Measurements from ENCODE around the gene UBL4B. TPM values are rescaled to one million over a fixed set of nuclear protein-coding genes. Genes with fewer than 3 reads are reported as not detected.

Gene UBL4B
- total and polyA plus RNA-seq, 9 of the 15 experiments (the other 6 are each of a cell fraction or from before 2014, with no cell fraction given) = not detected

DNA sequence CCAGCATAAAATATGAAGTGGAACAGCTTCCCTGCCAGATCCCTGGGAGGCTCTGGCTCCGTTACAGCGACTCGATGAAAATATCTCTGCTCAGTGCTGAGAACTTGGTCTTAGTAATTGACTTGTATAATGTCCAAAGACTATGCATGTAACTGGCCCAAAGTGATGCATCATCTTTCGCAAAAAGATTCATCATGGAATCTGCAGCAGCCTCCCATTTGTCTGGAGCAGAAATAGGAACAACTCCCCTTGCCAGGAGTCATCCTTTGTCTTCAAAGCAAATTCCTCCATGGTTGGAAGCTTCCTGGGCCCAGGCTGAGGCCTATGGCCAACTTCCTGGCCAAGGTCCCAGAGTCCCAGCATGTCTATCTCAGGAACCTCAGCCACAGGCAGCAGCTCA lies 21.2 kb downstream of the UBL4B start:
- ChIA-PET CTCF (ENCODE audit: low intra/inter-chr PET ratio) (no interaction called here), POLR2A (interaction anchor here (1.5 kb wide), 1 partner anchor 45 kb away, joined by 3 read pairs; no protein-coding TSS in a partner anchor)
- Histone ChIP-seq H3K79me2 (ENCODE audit: control insufficient read depth, insufficient read depth, low read length) (no peaks in the 10 kb centered on the region), H4K20me1 (replicated peaks; ENCODE audit: control insufficient read depth, insufficient read depth, low read length) (no peaks in the 10 kb centered on the region; the same call in none of the 2 replicates), H3K9me3 (replicated peaks; ENCODE audit: control insufficient read depth, insufficient read depth, low read depth, low read length) (no peaks in the 10 kb centered on the region), H3K36me3 (ENCODE audit: control insufficient read depth, insufficient read depth, low read length) (no peaks in the 10 kb centered on the region), H2AFZ (ENCODE audit: low read depth, low read length) (no peak overlapping the region), H3K4me2 (ENCODE audit: insufficient read depth, low read length) (no peak overlapping the region), H3K27me3 (ENCODE audit: control insufficient read depth in 2 of 2, insufficient read depth in 2 of 2, low read length in 2 of 2) (peaks cover 47 to 72% of the 10 kb centered on the region in 2 experiments), H3K9ac (ENCODE audit: insufficient read depth in 1 of 2, low read depth in 2 of 2, low read length in 2 of 2) (no peak overlapping the region), H3K9me1 (ENCODE audit: control insufficient read depth, insufficient read depth, low read length) (no peaks in the 10 kb centered on the region), H3K4me3 (no peak overlapping the region), H3K4me1 (replicated peaks in 1 of 2; ENCODE audit: control insufficient read depth in 2 of 2, insufficient read depth in 2 of 2, low read length in 2 of 2) (peaks cover 0 to 4% of the 10 kb centered on the region in 2 experiments; a peak in 2 of 5 replicates), H3K27ac (ENCODE audit: extremely low read depth, low read depth, low read length) (no peak overlapping the region)
- ATAC-seq = no peak
- in situ Hi-C loops (cut with MboI) (no loop called here), intact Hi-C loops (cut with micrococcal nuclease) (no loop called here)
- WGBS (ENCODE audit: insufficient coverage, low coverage, missing lambda C conversion rate) = 1% methylated on average over 4 of the region's 4 CpGs
- BruUV-seq (replicated peaks) = no TSS peak
- DNase-seq (ENCODE audit: extremely low read depth in 1 of 4, low spot score in 3 of 4) = no peak
- FAIRE-seq = no peak
- TF ChIP-seq MTA3 (IDR thresholded peaks at IDR 0.05; ENCODE audit: borderline replicate concordance) (no peak), U2AF2 (optimal IDR thresholded peaks at IDR 0.05; ENCODE audit: low read depth, low read length) (no peak), ZNF12 (CRISPR knock-in tag; IDR thresholded peaks at IDR 0.05) (no peak), TAL1 (IDR thresholded peaks at IDR 0.05) (no peak), KLF13 (tag; IDR thresholded peaks at IDR 0.05; ENCODE audit: borderline replicate concordance, low read depth) (no peak), ELF4 (CRISPR knock-in tag; IDR thresholded peaks at IDR 0.05) (no peak), SOX6 (IDR thresholded peaks at IDR 0.05) (no peak), DACH1 (IDR thresholded peaks at IDR 0.05; ENCODE audit: partially characterized antibody) (no peak), XRCC5 (IDR thresholded peaks at IDR 0.05; ENCODE audit: low read depth, low read length) (no peak), KDM5B (IDR thresholded peaks at IDR 0.05; ENCODE audit: insufficient replicate concordance, low read depth, low read length) (no peak), FOXK2 (conservative IDR thresholded peaks at IDR 0.05 in 1 of 2, IDR thresholded peaks at IDR 0.05 in 1 of 2; ENCODE audit: low read depth in 2 of 2) (no peak)
- TF ChIP-seq, protein P1, sequence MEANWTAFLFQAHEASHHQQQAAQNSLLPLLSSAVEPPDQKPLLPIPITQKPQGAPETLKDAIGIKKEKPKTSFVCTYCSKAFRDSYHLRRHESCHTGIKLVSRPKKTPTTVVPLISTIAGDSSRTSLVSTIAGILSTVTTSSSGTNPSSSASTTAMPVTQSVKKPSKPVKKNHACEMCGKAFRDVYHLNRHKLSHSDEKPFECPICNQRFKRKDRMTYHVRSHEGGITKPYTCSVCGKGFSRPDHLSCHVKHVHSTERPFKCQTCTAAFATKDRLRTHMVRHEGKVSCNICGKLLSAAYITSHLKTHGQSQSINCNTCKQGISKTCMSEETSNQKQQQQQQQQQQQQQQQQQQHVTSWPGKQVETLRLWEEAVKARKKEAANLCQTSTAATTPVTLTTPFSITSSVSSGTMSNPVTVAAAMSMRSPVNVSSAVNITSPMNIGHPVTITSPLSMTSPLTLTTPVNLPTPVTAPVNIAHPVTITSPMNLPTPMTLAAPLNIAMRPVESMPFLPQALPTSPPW (CRISPR knock-in tag; IDR thresholded peaks at IDR 0.05) = no peak
- TF ChIP-seq, protein P2, sequence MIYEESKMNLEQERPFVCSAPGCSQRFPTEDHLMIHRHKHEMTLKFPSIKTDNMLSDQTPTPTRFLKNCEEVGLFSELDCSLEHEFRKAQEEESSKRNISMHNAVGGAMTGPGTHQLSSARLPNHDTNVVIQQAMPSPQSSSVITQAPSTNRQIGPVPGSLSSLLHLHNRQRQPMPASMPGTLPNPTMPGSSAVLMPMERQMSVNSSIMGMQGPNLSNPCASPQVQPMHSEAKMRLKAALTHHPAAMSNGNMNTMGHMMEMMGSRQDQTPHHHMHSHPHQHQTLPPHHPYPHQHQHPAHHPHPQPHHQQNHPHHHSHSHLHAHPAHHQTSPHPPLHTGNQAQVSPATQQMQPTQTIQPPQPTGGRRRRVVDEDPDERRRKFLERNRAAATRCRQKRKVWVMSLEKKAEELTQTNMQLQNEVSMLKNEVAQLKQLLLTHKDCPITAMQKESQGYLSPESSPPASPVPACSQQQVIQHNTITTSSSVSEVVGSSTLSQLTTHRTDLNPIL (CRISPR knock-in tag; IDR thresholded peaks at IDR 0.05) = no peak
- TF ChIP-seq, protein P3, sequence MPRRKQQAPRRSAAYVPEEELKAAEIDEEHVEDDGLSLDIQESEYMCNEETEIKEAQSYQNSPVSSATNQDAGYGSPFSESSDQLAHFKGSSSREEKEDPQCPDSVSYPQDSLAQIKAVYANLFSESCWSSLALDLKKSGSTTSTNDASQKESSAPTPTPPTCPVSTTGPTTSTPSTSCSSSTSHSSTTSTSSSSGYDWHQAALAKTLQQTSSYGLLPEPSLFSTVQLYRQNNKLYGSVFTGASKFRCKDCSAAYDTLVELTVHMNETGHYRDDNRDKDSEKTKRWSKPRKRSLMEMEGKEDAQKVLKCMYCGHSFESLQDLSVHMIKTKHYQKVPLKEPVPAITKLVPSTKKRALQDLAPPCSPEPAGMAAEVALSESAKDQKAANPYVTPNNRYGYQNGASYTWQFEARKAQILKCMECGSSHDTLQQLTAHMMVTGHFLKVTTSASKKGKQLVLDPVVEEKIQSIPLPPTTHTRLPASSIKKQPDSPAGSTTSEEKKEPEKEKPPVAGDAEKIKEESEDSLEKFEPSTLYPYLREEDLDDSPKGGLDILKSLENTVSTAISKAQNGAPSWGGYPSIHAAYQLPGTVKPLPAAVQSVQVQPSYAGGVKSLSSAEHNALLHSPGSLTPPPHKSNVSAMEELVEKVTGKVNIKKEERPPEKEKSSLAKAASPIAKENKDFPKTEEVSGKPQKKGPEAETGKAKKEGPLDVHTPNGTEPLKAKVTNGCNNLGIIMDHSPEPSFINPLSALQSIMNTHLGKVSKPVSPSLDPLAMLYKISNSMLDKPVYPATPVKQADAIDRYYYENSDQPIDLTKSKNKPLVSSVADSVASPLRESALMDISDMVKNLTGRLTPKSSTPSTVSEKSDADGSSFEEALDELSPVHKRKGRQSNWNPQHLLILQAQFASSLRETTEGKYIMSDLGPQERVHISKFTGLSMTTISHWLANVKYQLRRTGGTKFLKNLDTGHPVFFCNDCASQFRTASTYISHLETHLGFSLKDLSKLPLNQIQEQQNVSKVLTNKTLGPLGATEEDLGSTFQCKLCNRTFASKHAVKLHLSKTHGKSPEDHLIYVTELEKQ (CRISPR knock-in tag; IDR thresholded peaks at IDR 0.05) = no peak
- TF ChIP-seq, protein P4, sequence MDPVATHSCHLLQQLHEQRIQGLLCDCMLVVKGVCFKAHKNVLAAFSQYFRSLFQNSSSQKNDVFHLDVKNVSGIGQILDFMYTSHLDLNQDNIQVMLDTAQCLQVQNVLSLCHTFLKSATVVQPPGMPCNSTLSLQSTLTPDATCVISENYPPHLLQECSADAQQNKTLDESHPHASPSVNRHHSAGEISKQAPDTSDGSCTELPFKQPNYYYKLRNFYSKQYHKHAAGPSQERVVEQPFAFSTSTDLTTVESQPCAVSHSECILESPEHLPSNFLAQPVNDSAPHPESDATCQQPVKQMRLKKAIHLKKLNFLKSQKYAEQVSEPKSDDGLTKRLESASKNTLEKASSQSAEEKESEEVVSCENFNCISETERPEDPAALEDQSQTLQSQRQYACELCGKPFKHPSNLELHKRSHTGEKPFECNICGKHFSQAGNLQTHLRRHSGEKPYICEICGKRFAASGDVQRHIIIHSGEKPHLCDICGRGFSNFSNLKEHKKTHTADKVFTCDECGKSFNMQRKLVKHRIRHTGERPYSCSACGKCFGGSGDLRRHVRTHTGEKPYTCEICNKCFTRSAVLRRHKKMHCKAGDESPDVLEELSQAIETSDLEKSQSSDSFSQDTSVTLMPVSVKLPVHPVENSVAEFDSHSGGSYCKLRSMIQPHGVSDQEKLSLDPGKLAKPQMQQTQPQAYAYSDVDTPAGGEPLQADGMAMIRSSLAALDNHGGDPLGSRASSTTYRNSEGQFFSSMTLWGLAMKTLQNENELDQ (CRISPR knock-in tag; IDR thresholded peaks at IDR 0.05; ENCODE audit: borderline replicate concordance) = no peak
